Panc1 (cell line): ENCODE results near the gene NOX4.
A peak's percentile ranks its signal among the peaks of the same experiment; 100 is the strongest.

Experiments
- POLR2AphosphoS5 ChIP-seq: IDR thresholded peaks from 2 replicates; pipeline ENCODE4 v1.6.1; 2012; ENCODE audit warnings: mild to moderate bottlenecking, low read depth, low read length, moderate library complexity
- TCF7L2 ChIP-seq: IDR thresholded peaks from 2 replicates; pipeline ENCODE4 v1.6.1; 2011; ENCODE audit warnings: mild to moderate bottlenecking, low read depth, low read length, inconsistent platforms
- TF ChIP-seq, protein P1 (sequence below): fragments of 450-650 bp; IDR thresholded peaks from 2 replicates; pipeline ENCODE4 v1.5.1; 2017; ENCODE audit warnings: mild to moderate bottlenecking
- TF ChIP-seq, protein P2 (sequence below), 2 experiments: IDR thresholded peaks; 2 replicates each; pipeline ENCODE4 v1.6.1; 2011 to 2012; ENCODE audit warnings: low read depth in 2 of 2, control low read depth in 1 of 2, low read length in 1 of 2, mild to moderate bottlenecking in 1 of 2, moderate library complexity in 1 of 2; ENCODE audit not compliant: insufficient read depth in 1 of 2

DNA sequence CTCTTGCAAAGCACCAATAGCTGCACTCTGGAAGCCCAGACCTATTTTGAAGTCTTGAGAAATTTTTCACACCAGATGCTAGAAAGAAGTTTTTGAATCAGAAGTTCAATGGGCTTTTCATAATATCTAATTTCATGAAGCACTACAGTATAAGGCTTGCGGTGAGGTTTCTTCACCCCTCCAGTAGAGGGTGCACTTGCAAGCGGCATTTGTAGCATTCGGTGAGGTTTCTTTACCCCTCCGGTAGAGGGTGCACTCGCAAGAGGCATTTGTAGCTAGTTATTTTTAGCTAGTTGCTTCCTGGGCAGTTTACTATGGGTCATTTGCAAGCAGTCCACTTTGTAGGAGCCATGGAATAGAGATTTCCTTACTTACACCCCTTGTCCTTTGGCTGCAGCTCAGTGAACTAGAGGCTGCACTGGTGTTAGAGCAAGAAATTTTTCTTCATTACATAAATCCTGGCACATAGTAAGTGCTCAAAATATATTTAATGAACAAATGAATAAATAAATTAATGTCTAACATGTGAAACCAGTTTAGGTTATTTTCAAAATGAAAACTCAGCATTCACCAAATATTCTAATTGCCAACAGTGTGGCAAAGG lies 7.8 kb upstream of the NOX4 start:
- TF ChIP-seq, protein P1, sequence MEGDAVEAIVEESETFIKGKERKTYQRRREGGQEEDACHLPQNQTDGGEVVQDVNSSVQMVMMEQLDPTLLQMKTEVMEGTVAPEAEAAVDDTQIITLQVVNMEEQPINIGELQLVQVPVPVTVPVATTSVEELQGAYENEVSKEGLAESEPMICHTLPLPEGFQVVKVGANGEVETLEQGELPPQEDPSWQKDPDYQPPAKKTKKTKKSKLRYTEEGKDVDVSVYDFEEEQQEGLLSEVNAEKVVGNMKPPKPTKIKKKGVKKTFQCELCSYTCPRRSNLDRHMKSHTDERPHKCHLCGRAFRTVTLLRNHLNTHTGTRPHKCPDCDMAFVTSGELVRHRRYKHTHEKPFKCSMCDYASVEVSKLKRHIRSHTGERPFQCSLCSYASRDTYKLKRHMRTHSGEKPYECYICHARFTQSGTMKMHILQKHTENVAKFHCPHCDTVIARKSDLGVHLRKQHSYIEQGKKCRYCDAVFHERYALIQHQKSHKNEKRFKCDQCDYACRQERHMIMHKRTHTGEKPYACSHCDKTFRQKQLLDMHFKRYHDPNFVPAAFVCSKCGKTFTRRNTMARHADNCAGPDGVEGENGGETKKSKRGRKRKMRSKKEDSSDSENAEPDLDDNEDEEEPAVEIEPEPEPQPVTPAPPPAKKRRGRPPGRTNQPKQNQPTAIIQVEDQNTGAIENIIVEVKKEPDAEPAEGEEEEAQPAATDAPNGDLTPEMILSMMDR = peak; percentile 49
- no peak for TF ChIP-seq POLR2AphosphoS5
- no peak for TF ChIP-seq TCF7L2
- TF ChIP-seq, protein P2, sequence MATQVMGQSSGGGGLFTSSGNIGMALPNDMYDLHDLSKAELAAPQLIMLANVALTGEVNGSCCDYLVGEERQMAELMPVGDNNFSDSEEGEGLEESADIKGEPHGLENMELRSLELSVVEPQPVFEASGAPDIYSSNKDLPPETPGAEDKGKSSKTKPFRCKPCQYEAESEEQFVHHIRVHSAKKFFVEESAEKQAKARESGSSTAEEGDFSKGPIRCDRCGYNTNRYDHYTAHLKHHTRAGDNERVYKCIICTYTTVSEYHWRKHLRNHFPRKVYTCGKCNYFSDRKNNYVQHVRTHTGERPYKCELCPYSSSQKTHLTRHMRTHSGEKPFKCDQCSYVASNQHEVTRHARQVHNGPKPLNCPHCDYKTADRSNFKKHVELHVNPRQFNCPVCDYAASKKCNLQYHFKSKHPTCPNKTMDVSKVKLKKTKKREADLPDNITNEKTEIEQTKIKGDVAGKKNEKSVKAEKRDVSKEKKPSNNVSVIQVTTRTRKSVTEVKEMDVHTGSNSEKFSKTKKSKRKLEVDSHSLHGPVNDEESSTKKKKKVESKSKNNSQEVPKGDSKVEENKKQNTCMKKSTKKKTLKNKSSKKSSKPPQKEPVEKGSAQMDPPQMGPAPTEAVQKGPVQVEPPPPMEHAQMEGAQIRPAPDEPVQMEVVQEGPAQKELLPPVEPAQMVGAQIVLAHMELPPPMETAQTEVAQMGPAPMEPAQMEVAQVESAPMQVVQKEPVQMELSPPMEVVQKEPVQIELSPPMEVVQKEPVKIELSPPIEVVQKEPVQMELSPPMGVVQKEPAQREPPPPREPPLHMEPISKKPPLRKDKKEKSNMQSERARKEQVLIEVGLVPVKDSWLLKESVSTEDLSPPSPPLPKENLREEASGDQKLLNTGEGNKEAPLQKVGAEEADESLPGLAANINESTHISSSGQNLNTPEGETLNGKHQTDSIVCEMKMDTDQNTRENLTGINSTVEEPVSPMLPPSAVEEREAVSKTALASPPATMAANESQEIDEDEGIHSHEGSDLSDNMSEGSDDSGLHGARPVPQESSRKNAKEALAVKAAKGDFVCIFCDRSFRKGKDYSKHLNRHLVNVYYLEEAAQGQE (IDR thresholded peaks at IDR 0.05; ENCODE audit: insufficient read depth in 1 of 2, low read depth in 2 of 2, low read length in 1 of 2) = no peak
